HepG2 (cell line): ENCODE data around the gene LAMB2. TPM values are rescaled to one million over a fixed set of nuclear protein-coding genes. Genes with fewer than 3 reads are reported as not detected.

Experiments used
- HHEX ChIP-seq: IDR thresholded peaks from 2 replicates; pipeline ENCODE4 v1.6.1; 2016; ENCODE audit warnings: control low read depth
- HINFP ChIP-seq: sonication (generic); formaldehyde crosslinking; IDR thresholded peaks from 2 replicates; pipeline ENCODE4 v1.4.0; 2020; ENCODE audit warnings: low read depth, mild to moderate bottlenecking, missing genetic modification reagents
- HNF4G ChIP-seq, 2 experiments: sonication (generic) in 1 of 2; formaldehyde crosslinking in 1 of 2; IDR thresholded peaks; 2 replicates each; pipeline versions ENCODE4 v1.4.0 to v1.6.1; 2011 to 2020; ENCODE audit warnings: borderline replicate concordance in 2 of 2, low read depth in 2 of 2, mild to moderate bottlenecking in 2 of 2, low read length in 1 of 2, missing genetic modification reagents in 1 of 2, moderate library complexity in 1 of 2
- ISL2 ChIP-seq: sonication (generic); formaldehyde crosslinking; IDR thresholded peaks from 2 replicates; pipeline ENCODE4 v1.5.0; 2020; ENCODE audit warnings: missing genetic modification reagents
- KLF11 ChIP-seq: IDR thresholded peaks from 2 replicates; pipeline ENCODE4 v1.6.1; 2016; ENCODE audit warnings: missing compliant biosample characterization
- LCORL ChIP-seq, 2 experiments: fragments of 450-650 bp in 1 of 2; sonication (generic) in 1 of 2; formaldehyde crosslinking in 1 of 2; IDR thresholded peaks; 2 replicates each; pipeline versions ENCODE4 v1.5.0 to v1.6.1; 2017 to 2020; ENCODE audit warnings: antibody characterized with exemption in 1 of 2, missing genetic modification reagents in 1 of 2
- MBD4 ChIP-seq: IDR thresholded peaks from 2 replicates; pipeline ENCODE4 v1.6.1; 2012; ENCODE audit warnings: low read length, inconsistent platforms, borderline replicate concordance
- NFE2L2 ChIP-seq: fragments of 150-350 bp; IDR thresholded peaks from 2 replicates; pipeline ENCODE4 v1.6.1; 2014; ENCODE audit warnings: low read length
- NFKBIZ ChIP-seq: IDR thresholded peaks from 2 replicates; pipeline ENCODE4 v1.6.1; 2018; ENCODE audit warnings: missing genetic modification reagents, missing compliant biosample characterization
- RAD51 ChIP-seq: fragments of 450-650 bp; IDR thresholded peaks from 2 replicates; pipeline ENCODE4 v1.6.1; 2016; ENCODE audit warnings: borderline replicate concordance
- SP1 ChIP-seq, 2 experiments: fragments of 450-650 bp in 1 of 2; sonication (generic) in 1 of 2; formaldehyde crosslinking in 1 of 2; IDR thresholded peaks; 2 replicates each; pipeline versions ENCODE4 v1.4.0 to v1.6.1; 2016 to 2020; ENCODE audit warnings: missing genetic modification reagents in 1 of 2
- SP4 ChIP-seq: sonication (generic); formaldehyde crosslinking; IDR thresholded peaks from 2 replicates; pipeline ENCODE4 v1.8.1; 2023; ENCODE audit warnings: mild to moderate bottlenecking, missing genetic modification reagents
- TAF15 ChIP-seq: fragments of 200-400 bp; formaldehyde crosslinking; IDR thresholded peaks from one replicate; pipeline ENCODE4 v1.6.1; 2018; ENCODE audit warnings: mild to moderate bottlenecking, low read depth, low read length; ENCODE audit not compliant: poor library complexity, severe bottlenecking
- ZC3H13 ChIP-seq: sonication (generic); formaldehyde crosslinking; IDR thresholded peaks from 2 replicates; pipeline ENCODE4 v1.8.1; 2023; ENCODE audit warnings: mild to moderate bottlenecking, missing genetic modification reagents, moderate library complexity
- ZMYM4 ChIP-seq: sonication (generic); formaldehyde crosslinking; IDR thresholded peaks from 2 replicates; pipeline ENCODE4 v1.8.1; 2023; ENCODE audit warnings: mild to moderate bottlenecking, missing genetic modification reagents
- ZNF10 ChIP-seq: sonication (generic); formaldehyde crosslinking; IDR thresholded peaks from 2 replicates; pipeline ENCODE4 v1.4.0; 2020; ENCODE audit warnings: mild to moderate bottlenecking, low read depth, missing genetic modification reagents, borderline replicate concordance
- ZNF383 ChIP-seq: sonication (generic); formaldehyde crosslinking; IDR thresholded peaks from 2 replicates; pipeline ENCODE4 v1.4.0; 2020; ENCODE audit warnings: missing genetic modification reagents, mild to moderate bottlenecking, borderline replicate concordance
- ZNF430 ChIP-seq: sonication (generic); formaldehyde crosslinking; IDR thresholded peaks from 2 replicates; pipeline ENCODE4 v1.9.0; 2021; ENCODE audit warnings: mild to moderate bottlenecking, missing genetic modification reagents
- ZNF431 ChIP-seq: sonication (generic); formaldehyde crosslinking; IDR thresholded peaks from 2 replicates; pipeline ENCODE4 v1.9.0; 2022; ENCODE audit warnings: missing genetic modification reagents, low read depth, mild to moderate bottlenecking, borderline replicate concordance
- ZNF549 ChIP-seq: sonication (generic); formaldehyde crosslinking; IDR thresholded peaks from 2 replicates; pipeline ENCODE4 v1.5.0; 2020; ENCODE audit warnings: missing genetic modification reagents
- polyA plus RNA-seq, 8 experiments: library from polyadenylated mRNA; depleted of rRNA in 3 of 8; stranded (reverse) in 7 of 8; unstranded in 1 of 8; fragments of >200 nt; fragmentation: Illumina TruSeq in 4 of 8; extraction: Trizol in 4 of 8; gene quantifications; 2 replicates each; pipeline versions ENCODE4 v1.2.1 to v1.2.3, GENCODE V29; 2011 to 2016; ENCODE audit warnings: low read depth in 4 of 8, missing spikeins in 1 of 8, mixed read lengths in 1 of 8; ENCODE audit not compliant: insufficient read depth in 1 of 8
- total RNA-seq, 5 experiments: library from RNA; depleted of rRNA; stranded (reverse); fragments of >200 nt; fragmentation: Illumina TruSeq; extraction: Trizol; gene quantifications; 2 replicates each; pipeline ENCODE4 v1.2.3, GENCODE V29; 2016; ENCODE audit warnings: low read depth in 1 of 5
- TF ChIP-seq, protein P1 (sequence below): sonication (generic); formaldehyde crosslinking; conservative IDR thresholded peaks from 2 replicates; pipeline ENCODE4 v1.4.0; 2020; ENCODE audit warnings: missing genetic modification reagents
- TF ChIP-seq, protein P2 (sequence below): sonication (generic); formaldehyde crosslinking; IDR thresholded peaks from 2 replicates; pipeline ENCODE4 v1.5.0; 2020; ENCODE audit warnings: mild to moderate bottlenecking, missing genetic modification reagents

Gene LAMB2
- total and polyA plus RNA-seq, 2 of the 13 experiments (the other 11 are each of a cell fraction or from before 2014, with no cell fraction given): 208 to 443 TPM

DNA sequence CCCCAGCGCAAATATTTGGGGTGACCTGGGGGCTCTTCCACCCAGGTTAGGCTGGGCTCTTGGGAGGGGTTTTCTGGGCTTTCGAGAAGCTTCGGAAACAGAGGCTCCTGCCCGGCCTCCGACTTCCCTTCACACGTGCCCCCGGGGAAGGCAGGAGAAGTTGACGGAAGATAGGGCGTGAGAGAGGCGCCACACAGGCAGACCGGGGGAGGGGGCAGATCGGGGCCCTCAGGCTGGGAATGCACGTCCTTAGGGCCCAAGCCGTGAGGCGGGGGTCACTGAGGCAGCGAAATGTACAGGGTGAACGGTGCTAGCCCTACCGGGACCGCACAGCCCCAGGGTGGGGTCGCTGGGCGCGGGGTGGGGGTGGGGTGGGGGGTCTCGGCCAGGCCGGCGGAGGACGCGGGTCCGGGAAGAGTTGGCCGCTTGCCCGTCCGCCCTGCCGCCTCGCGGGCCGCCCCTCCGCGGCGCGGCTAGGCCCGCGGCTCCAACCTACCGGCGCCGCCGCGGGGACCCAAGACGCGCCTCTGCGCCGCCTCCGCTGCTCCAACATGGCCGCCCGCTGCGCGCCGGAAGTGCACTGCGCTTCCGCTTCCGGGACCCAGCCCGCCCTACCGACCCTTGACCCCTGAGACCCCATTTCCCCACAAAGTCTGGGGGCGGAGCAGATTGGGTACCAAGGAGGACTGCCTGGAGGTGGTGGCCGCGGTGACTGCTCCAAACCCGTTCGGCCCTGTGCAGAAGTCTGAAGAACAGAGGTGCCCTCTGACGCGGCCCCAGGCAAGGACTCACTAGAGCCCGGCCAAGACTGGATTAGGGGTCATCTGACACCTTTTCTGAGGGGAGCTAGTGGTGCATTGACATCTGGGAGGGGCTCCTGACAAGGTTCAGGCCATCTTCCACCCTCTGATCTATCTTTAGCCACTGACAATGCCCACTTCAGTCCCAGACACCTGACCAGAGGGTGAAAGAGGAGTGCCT, 33.2 kb upstream of the LAMB2 start, which contains the start of gene CCDC71 (continued):
- TF ChIP-seq SP1 (IDR thresholded peaks at IDR 0.05) (no peak), SP1 (CRISPR knock-in tag; IDR thresholded peaks at IDR 0.05) (peak; percentile 36; the same call in 1 of the 2 replicates), RAD51 (no peak), TAF15 (no peak), ZNF430 (CRISPR knock-in tag) (no peak), NFKBIZ (CRISPR knock-in tag) (no peak), LCORL (IDR thresholded peaks at IDR 0.05) (no peak), LCORL (CRISPR knock-in tag; IDR thresholded peaks at IDR 0.05) (no peak), MBD4 (no peak), KLF11 (CRISPR knock-in tag) (no peak), ISL2 (CRISPR knock-in tag) (0 out of 2 replicates have a peak, but pooled peaks have one; percentile 29), SP4 (CRISPR knock-in tag) (no peak; the same call in 1 of the 2 replicates), NFE2L2 (no peak), ZNF10 (CRISPR knock-in tag) (no peak), ZC3H13 (CRISPR knock-in tag) (no peak), HNF4G (IDR thresholded peaks at IDR 0.05; ENCODE audit: borderline replicate concordance, low read depth, low read length) (peak; percentile 85), HNF4G (CRISPR knock-in tag; IDR thresholded peaks at IDR 0.05; ENCODE audit: borderline replicate concordance, low read depth) (peak; percentile 72; the same call in 1 of the 2 replicates), ZNF549 (CRISPR knock-in tag) (no peak), ZNF383 (CRISPR knock-in tag) (no peak), ZMYM4 (CRISPR knock-in tag) (peak; percentile 73), HINFP (CRISPR knock-in tag) (no peak), ZNF431 (CRISPR knock-in tag) (0 out of 2 replicates have a peak, but pooled peaks have one; percentile 31), HHEX (CRISPR knock-in tag) (no peak)
- TF ChIP-seq, protein P1, sequence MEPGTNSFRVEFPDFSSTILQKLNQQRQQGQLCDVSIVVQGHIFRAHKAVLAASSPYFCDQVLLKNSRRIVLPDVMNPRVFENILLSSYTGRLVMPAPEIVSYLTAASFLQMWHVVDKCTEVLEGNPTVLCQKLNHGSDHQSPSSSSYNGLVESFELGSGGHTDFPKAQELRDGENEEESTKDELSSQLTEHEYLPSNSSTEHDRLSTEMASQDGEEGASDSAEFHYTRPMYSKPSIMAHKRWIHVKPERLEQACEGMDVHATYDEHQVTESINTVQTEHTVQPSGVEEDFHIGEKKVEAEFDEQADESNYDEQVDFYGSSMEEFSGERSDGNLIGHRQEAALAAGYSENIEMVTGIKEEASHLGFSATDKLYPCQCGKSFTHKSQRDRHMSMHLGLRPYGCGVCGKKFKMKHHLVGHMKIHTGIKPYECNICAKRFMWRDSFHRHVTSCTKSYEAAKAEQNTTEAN (CRISPR knock-in tag): no peak
- TF ChIP-seq, protein P2, sequence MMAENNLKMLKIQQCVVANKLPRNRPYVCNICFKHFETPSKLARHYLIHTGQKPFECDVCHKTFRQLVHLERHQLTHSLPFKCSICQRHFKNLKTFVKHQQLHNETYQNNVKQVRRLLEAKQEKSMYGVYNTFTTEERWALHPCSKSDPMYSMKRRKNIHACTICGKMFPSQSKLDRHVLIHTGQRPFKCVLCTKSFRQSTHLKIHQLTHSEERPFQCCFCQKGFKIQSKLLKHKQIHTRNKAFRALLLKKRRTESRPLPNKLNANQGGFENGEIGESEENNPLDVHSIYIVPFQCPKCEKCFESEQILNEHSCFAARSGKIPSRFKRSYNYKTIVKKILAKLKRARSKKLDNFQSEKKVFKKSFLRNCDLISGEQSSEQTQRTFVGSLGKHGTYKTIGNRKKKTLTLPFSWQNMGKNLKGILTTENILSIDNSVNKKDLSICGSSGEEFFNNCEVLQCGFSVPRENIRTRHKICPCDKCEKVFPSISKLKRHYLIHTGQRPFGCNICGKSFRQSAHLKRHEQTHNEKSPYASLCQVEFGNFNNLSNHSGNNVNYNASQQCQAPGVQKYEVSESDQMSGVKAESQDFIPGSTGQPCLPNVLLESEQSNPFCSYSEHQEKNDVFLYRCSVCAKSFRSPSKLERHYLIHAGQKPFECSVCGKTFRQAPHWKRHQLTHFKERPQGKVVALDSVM: no peak
